ENCODE data around the gene MTMR12. TPM values are rescaled to one million over a fixed set of nuclear protein-coding genes. Genes with fewer than 3 reads are reported as not detected.

Gene MTMR12
- total and polyA plus RNA-seq, 10 of the 15 experiments (the other 5 are each of a cell fraction or from before 2014, with no cell fraction given): 5.0 to 22.9 (median 16.3) TPM

GRCh38 chr5:32207355-32207634 is 105.4 kb downstream of the MTMR12 start (continued):
- no peak for TF ChIP-seq SP1 (IDR thresholded peaks at IDR 0.05; ENCODE audit: low read depth, low read length)
- TF ChIP-seq ZZZ3 (IDR thresholded peaks at IDR 0.05; ENCODE audit: control insufficient read depth, insufficient read length, low read depth): no peak
- TF ChIP-seq BCL11A (IDR thresholded peaks at IDR 0.05; ENCODE audit: low read depth, low read length): no peak
- TF ChIP-seq SMARCA5 (IDR thresholded peaks at IDR 0.05): no peak

- CTCF ChIA-PET: interaction anchor here (0.5 to 0.6 kb wide), 2 partner anchors 9 to 383 kb away, joined by 3 read pairs; no protein-coding TSS in a partner anchor
- POLR2A ChIA-PET: interaction anchor here (0.6 kb wide), 1 partner anchor 14 kb away, joined by 3 read pairs; no protein-coding TSS in a partner anchor
- no peaks in the 10 kb centered on the region for H3K27me3 ChIP-seq (replicated peaks in 1 of 2; ENCODE audit: control insufficient read depth in 2 of 2, insufficient read depth in 2 of 2, low read length in 1 of 2)
These were observed 106.0 kb downstream of the MTMR12 start for GRCh38 chr5:32206509-32207354.

GRCh38 chr5:32206053-32206452 is 106.7 kb downstream of the MTMR12 start:
- peaks cover 11% of the 10 kb centered on the region for H3K4me1 ChIP-seq (ENCODE audit: control insufficient read depth, insufficient read depth, low read length)
- WGBS (ENCODE audit: insufficient coverage, insufficient replicate concordance, low lambda C conversion rate, missing lambda C conversion rate): 14% methylated on average over 5 of the region's 5 CpGs
- intact Hi-C loops (cut with micrococcal nuclease; ENCODE audit: unreplicated experiment) (no loop called here), in situ Hi-C loops (cut with MboI) (no loop called here)
- BruUV-seq (replicated peaks): no TSS peak
- FAIRE-seq: no peak
- no peak for DNase-seq (ENCODE audit: low read depth, low spot score)
- ATAC-seq: no peak
- ChIA-PET POLR2A (no interaction called here), RAD21 (ENCODE audit: unreplicated experiment) (no interaction called here), CTCF (no interaction called here), SMC1A (ENCODE audit: uncharacterized antibody, unreplicated experiment) (interaction anchor here (1.3 kb wide), 1 partner anchor 52 kb away, joined by 3 read pairs; no protein-coding TSS in a partner anchor)
- no peaks in the 10 kb centered on the region for H4K20me1 ChIP-seq (ENCODE audit: control insufficient read depth, insufficient read depth)
- TF ChIP-seq ATF7 (IDR thresholded peaks at IDR 0.05; ENCODE audit: low read depth) (no peak), SIN3A (IDR thresholded peaks at IDR 0.05; ENCODE audit: low read depth, low read length) (no peak), TBL1XR1 (IDR thresholded peaks at IDR 0.05; ENCODE audit: low read depth, low read length) (no peak)
- TF ChIP-seq, protein P1, sequence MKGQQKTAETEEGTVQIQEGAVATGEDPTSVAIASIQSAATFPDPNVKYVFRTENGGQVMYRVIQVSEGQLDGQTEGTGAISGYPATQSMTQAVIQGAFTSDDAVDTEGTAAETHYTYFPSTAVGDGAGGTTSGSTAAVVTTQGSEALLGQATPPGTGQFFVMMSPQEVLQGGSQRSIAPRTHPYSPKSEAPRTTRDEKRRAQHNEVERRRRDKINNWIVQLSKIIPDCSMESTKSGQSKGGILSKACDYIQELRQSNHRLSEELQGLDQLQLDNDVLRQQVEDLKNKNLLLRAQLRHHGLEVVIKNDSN (IDR thresholded peaks at IDR 0.05; ENCODE audit: borderline replicate concordance, extremely low read length, insufficient read depth, low read depth, low read length): no peak
- H3K36me3 ChIP-seq (ENCODE audit: control insufficient read depth in 2 of 2, insufficient read depth in 2 of 2, low read length in 1 of 2): no peaks in the 10 kb centered on the region
- H3K9ac ChIP-seq (ENCODE audit: control insufficient read depth, insufficient read depth, low read length): no peak overlapping the region
- no peak overlapping the region for H2AFZ ChIP-seq (ENCODE audit: control insufficient read depth, low read depth, low read length)
- no peak overlapping the region for H3K27ac ChIP-seq (ENCODE audit: control insufficient read depth, insufficient read depth)
- H3K4me3 ChIP-seq: no peak overlapping the region
- no peaks in the 10 kb centered on the region for H3K79me2 ChIP-seq (ENCODE audit: control insufficient read depth, insufficient read depth, low read length)
- no peaks in the 10 kb centered on the region for H3K27me3 ChIP-seq (replicated peaks in 1 of 2; ENCODE audit: control insufficient read depth in 2 of 2, insufficient read depth in 2 of 2, low read length in 1 of 2)
- no peak overlapping the region for H3K4me2 ChIP-seq (ENCODE audit: control insufficient read depth, insufficient read depth)
- H3K9me3 ChIP-seq (replicated peaks; ENCODE audit: control insufficient read depth, insufficient read depth, low read length): no peaks in the 10 kb centered on the region

More at GRCh38 chr5:32206509-32207354, 106.0 kb downstream of the MTMR12 start:
- BruUV-seq (replicated peaks): no TSS peak
- H2AFZ ChIP-seq (ENCODE audit: control insufficient read depth, low read depth, low read length): peak overlapping the region; percentile 75
- in situ Hi-C loops (cut with MboI): no loop called here
- SMC1A ChIA-PET (ENCODE audit: uncharacterized antibody, unreplicated experiment): interaction anchor here (0.6 to 1.3 kb wide), 4 partner anchors 25 to 107 kb away, joined by 3 to 4 read pairs (median 3); no protein-coding TSS in a partner anchor
- H3K4me1 ChIP-seq (ENCODE audit: control insufficient read depth, insufficient read depth, low read length): peaks cover 11% of the 10 kb centered on the region
- no peak for DNase-seq (ENCODE audit: low read depth, low spot score)
- no peak for ATAC-seq
- no peaks in the 10 kb centered on the region for H4K20me1 ChIP-seq (ENCODE audit: control insufficient read depth, insufficient read depth)
- 0 out of 2 replicates have a peak overlapping the region, but pooled peaks have one; percentile 3 for H3K4me2 ChIP-seq (ENCODE audit: control insufficient read depth, insufficient read depth)
- intact Hi-C loops (cut with micrococcal nuclease; ENCODE audit: unreplicated experiment): no loop called here
- RAD21 ChIA-PET (ENCODE audit: unreplicated experiment): no interaction called here
- TF ChIP-seq YY1 (IDR thresholded peaks at IDR 0.05; ENCODE audit: low read depth, low read length) (peak; percentile 27; the same call in 1 of the 2 replicates), SRF (IDR thresholded peaks at IDR 0.05; ENCODE audit: low read depth in 2 of 2, low read length in 2 of 2) (no peak)
- no peaks in the 10 kb centered on the region for H3K9me3 ChIP-seq (replicated peaks; ENCODE audit: control insufficient read depth, insufficient read depth, low read length)
- peak overlapping the region; percentile 40; the same call in 1 of the 2 replicates for H3K9ac ChIP-seq (ENCODE audit: control insufficient read depth, insufficient read depth, low read length)
- H3K4me3 ChIP-seq: no peak overlapping the region
- H3K27ac ChIP-seq (ENCODE audit: control insufficient read depth, insufficient read depth): peak overlapping the region; percentile 43
- no peak for FAIRE-seq
- H3K36me3 ChIP-seq (ENCODE audit: control insufficient read depth in 2 of 2, insufficient read depth in 2 of 2, low read length in 1 of 2): no peaks in the 10 kb centered on the region
- WGBS (ENCODE audit: insufficient coverage, insufficient replicate concordance, low lambda C conversion rate, missing lambda C conversion rate): 10% methylated on average over 13 of the region's 13 CpGs
- H3K79me2 ChIP-seq (ENCODE audit: control insufficient read depth, insufficient read depth, low read length): no peaks in the 10 kb centered on the region
